K562 (cell line): ENCODE data around the gene ST3GAL3. TPM values are rescaled to one million over a fixed set of nuclear protein-coding genes. Genes with fewer than 3 reads are reported as not detected.

Source experiments
- ATAC-seq: fragments of 200-7000 bp; cut with Tn5 transposase; 3 replicates; pipeline ENCODE4 v1.9.1; 2020; ENCODE audit warnings: moderate library complexity
- BruUV-seq: library from RNA; stranded (reverse); fragments of 400-500 nt; replicated peaks from 2 replicates; lab custom pipeline; 2021; lab: Mats Ljungman, UMichigan
- CTCF ChIA-PET: fragments of 300-600 bp; formaldehyde crosslinking; extraction: SDS; loops from one replicate; lab custom pipeline; 2021; ENCODE audit warnings: low intra/inter-chr PET ratio; lab: Yijun Ruan, JAX
- POLR2A ChIA-PET: fragments of 300-600, 350-650 bp; sonication (Branson Sonifier 250); formaldehyde crosslinking; extraction: SDS; loops from one replicate; lab custom pipeline; 2021; ENCODE audit warnings: antibody characterized with exemption, inconsistent platforms; lab: Yijun Ruan, JAX
- DNase-seq, 4 experiments: peaks; one replicate each; pipeline versions ENCODE4 v3.0.0 to v3.0.0-alpha.2; 2011 to 2018; ENCODE audit warnings: low spot score in 3 of 4, mixed read lengths in 3 of 4; ENCODE audit errors: extremely low read depth in 1 of 4
- FAIRE-seq: peaks from 2 replicates; lab custom pipeline; 2011; peaks lifted over from hg19 to GRCh38; lab: Jason Lieb, UNC
- H2AFZ ChIP-seq: 2 replicates; pipeline ENCODE4 v1.6.0; 2011; ENCODE audit warnings: low read depth, low read length, control low read depth, inconsistent platforms
- H3K27ac ChIP-seq: fragments of 200-600 bp; 3 replicates; pipeline ENCODE4 v1.8.0; 2011; ENCODE audit warnings: low read depth, mild to moderate bottlenecking, control low read depth, inconsistent platforms, low read length, moderate library complexity, mixed read lengths; ENCODE audit errors: extremely low read depth
- H3K27me3 ChIP-seq, 2 experiments: fragments of 300-600 bp in 1 of 2; 2 replicates in 1 of 2; 3 replicates in 1 of 2; pipeline versions ENCODE4 v1.6.0 to v1.8.0; 2011; ENCODE audit warnings: inconsistent platforms in 2 of 2, low read length in 2 of 2, mild to moderate bottlenecking in 1 of 2, mixed read lengths in 1 of 2, moderate library complexity in 1 of 2; ENCODE audit not compliant: control insufficient read depth in 2 of 2, insufficient read depth in 2 of 2
- H3K36me3 ChIP-seq: fragments of 300-600 bp; 3 replicates; pipeline ENCODE4 v1.8.0; 2011; ENCODE audit warnings: mild to moderate bottlenecking, low read length, inconsistent platforms; ENCODE audit not compliant: control insufficient read depth, insufficient read depth
- H3K4me1 ChIP-seq, 2 experiments: fragments of 200-600 bp in 1 of 2; replicated peaks in 1 of 2; 2 replicates in 1 of 2; 3 replicates in 1 of 2; pipeline versions ENCODE4 v1.5.1 to v1.8.0; 2011; ENCODE audit warnings: inconsistent platforms in 2 of 2, low read length in 2 of 2, mild to moderate bottlenecking in 1 of 2, mixed read lengths in 1 of 2, moderate library complexity in 1 of 2; ENCODE audit not compliant: control insufficient read depth in 2 of 2, insufficient read depth in 2 of 2
- H3K4me2 ChIP-seq: 2 replicates; pipeline ENCODE4 v1.6.1; 2011; ENCODE audit warnings: low read length, control low read depth, inconsistent platforms, mixed read lengths; ENCODE audit not compliant: insufficient read depth
- H3K4me3 ChIP-seq: fragments of 200-600 bp; sonication (generic), shearing (Covaris generic); 2 replicates; pipeline ENCODE4 v1.5.1; 2016; ENCODE audit warnings: control low read depth, inconsistent platforms
- H3K79me2 ChIP-seq: fragments of 200-600 bp; 3 replicates; pipeline ENCODE4 v1.8.0; 2011; ENCODE audit warnings: low read length, inconsistent platforms; ENCODE audit not compliant: control insufficient read depth, insufficient read depth
- H3K9ac ChIP-seq, 2 experiments: 2 replicates each; pipeline versions ENCODE4 v1.6.0 to v1.6.1; 2011; ENCODE audit warnings: low read depth in 2 of 2, low read length in 2 of 2, control low read depth in 1 of 2, inconsistent platforms in 1 of 2, mild to moderate bottlenecking in 1 of 2, mixed read lengths in 1 of 2; ENCODE audit not compliant: insufficient read depth in 1 of 2
- H3K9me1 ChIP-seq: one replicate; pipeline ENCODE4 v1.6.0; 2011; ENCODE audit warnings: inconsistent platforms, mild to moderate bottlenecking, low read length, moderate library complexity; ENCODE audit not compliant: control insufficient read depth, insufficient read depth
- H3K9me3 ChIP-seq: replicated peaks from 2 replicates; pipeline ENCODE4 v1.5.1; 2011; ENCODE audit warnings: low read depth, low read length, inconsistent platforms; ENCODE audit not compliant: control insufficient read depth, insufficient read depth
- H4K20me1 ChIP-seq: replicated peaks from 2 replicates; pipeline ENCODE4 v1.6.1; 2011; ENCODE audit warnings: low read length, inconsistent platforms, mixed read lengths; ENCODE audit not compliant: control insufficient read depth, insufficient read depth
- CEBPB ChIP-seq: fragments of 450-650 bp; IDR thresholded peaks from 2 replicates; pipeline ENCODE4 v1.6.1; 2016; ENCODE audit warnings: missing genetic modification characterization, missing compliant biosample characterization
- EHMT2 ChIP-seq: fragments of 450-650 bp; IDR thresholded peaks from 2 replicates; pipeline ENCODE4 v1.6.1; 2018; ENCODE audit warnings: antibody characterized with exemption
- HIVEP1 ChIP-seq: fragments of 250-450 bp; sonication (Bioruptor Pico); IDR thresholded peaks from 2 replicates; pipeline ENCODE4 v1.4.0; 2020; ENCODE audit warnings: mild to moderate bottlenecking
- MIER1 ChIP-seq: fragments of 450-650 bp; IDR thresholded peaks from 2 replicates; pipeline ENCODE4 v1.6.1; 2016; ENCODE audit warnings: antibody characterized with exemption, mild to moderate bottlenecking, low read depth
- POLR2AphosphoS5 ChIP-seq: IDR thresholded peaks from 2 replicates; pipeline ENCODE4 v1.6.1; 2011; ENCODE audit warnings: mild to moderate bottlenecking, low read depth, low read length, moderate library complexity; ENCODE audit not compliant: control insufficient read depth, insufficient read depth
- REST ChIP-seq, 2 experiments: fragments of 450-650 bp; formaldehyde crosslinking in 1 of 2; IDR thresholded peaks; 2 replicates each; pipeline versions ENCODE4 v1.4.0 to v1.6.1; 2014 to 2020; ENCODE audit warnings: mild to moderate bottlenecking in 2 of 2, borderline replicate concordance in 1 of 2, low read depth in 1 of 2
- ZNF121 ChIP-seq: sonication (generic); formaldehyde crosslinking; conservative IDR thresholded peaks from 2 replicates; pipeline ENCODE4 v1.8.0; 2022; ENCODE audit warnings: missing genetic modification reagents
- ZNF41 ChIP-seq: fragments of 250-450 bp; sonication (Bioruptor Pico); conservative IDR thresholded peaks from 2 replicates; pipeline ENCODE4 v1.4.0; 2020; ENCODE audit warnings: mild to moderate bottlenecking
- WGBS: fragments of 100-300 bp; shearing (Covaris generic); methylation state at CpG from one replicate; pipeline ENCODE4 v1.1.6; 2016; ENCODE audit warnings: low coverage, mixed read lengths; ENCODE audit not compliant: insufficient coverage; ENCODE audit errors: missing lambda C conversion rate; 5-methylcytosine and 5-hydroxymethylcytosine counted together
- in situ Hi-C: fragments of 300-500 bp; cut with MboI; formaldehyde crosslinking; loops from 4 replicates; pipeline ENCODE4 v1.15.0; 2018; ENCODE audit warnings: inconsistent platforms, mixed read lengths
- intact Hi-C: fragments of 100-400 bp; cut with micrococcal nuclease; formaldehyde crosslinking; loops from 2 replicates; pipeline ENCODE4 v1.14.2; 2022
- polyA plus RNA-seq, 8 experiments: library from polyadenylated mRNA; depleted of rRNA in 4 of 8; stranded (reverse) in 5 of 8; unstranded in 3 of 8; fragments of >200 nt; fragmentation: Nextera tagmentation in 2 of 8; fragmentation: Illumina TruSeq in 1 of 8; extraction: Ambion mirVana in 2 of 8; extraction: Trizol in 1 of 8; gene quantifications; 2 replicates each; pipeline versions ENCODE4 v1.2.1 to v1.2.3, GENCODE V29; 2011 to 2014; ENCODE audit warnings: inconsistent platforms in 1 of 8, missing spikeins in 1 of 8
- total RNA-seq, 7 experiments: library from RNA; depleted of rRNA in 6 of 7; stranded (reverse); fragments of >200 nt in 6 of 7; fragmentation: Illumina TruSeq in 2 of 7; extraction: Trizol in 2 of 7; gene quantifications; 2 replicates each; pipeline versions ENCODE4 v1.2.1 to v1.2.3, GENCODE V29; 2011 to 2021; ENCODE audit warnings: low replicate concordance in 1 of 7

Gene ST3GAL3
- total and polyA plus RNA-seq, 9 of the 15 experiments (the other 6 are each of a cell fraction or from before 2014, with no cell fraction given) = 1.2 to 18.9 (median 11.0) TPM

- no peak for FAIRE-seq
- 48% methylated on average over 4 of the region's 4 CpGs for WGBS
- H2AFZ ChIP-seq = no peak overlapping the region
- H3K27me3 ChIP-seq = no peaks in the 10 kb centered on the region
- H3K27ac ChIP-seq = no peak overlapping the region
- no peak overlapping the region for H3K4me3 ChIP-seq
- no peaks in the 10 kb centered on the region; the same call in 1 of the 2 replicates for H4K20me1 ChIP-seq
- no peak for DNase-seq
- TF ChIP-seq EHMT2 (peak; percentile 93), POLR2AphosphoS5 (no peak), REST (IDR thresholded peaks at IDR 0.05; ENCODE audit: borderline replicate concordance) (peak; percentile 80), REST (CRISPR knock-in tag; IDR thresholded peaks at IDR 0.05; ENCODE audit: low read depth) (0 out of 2 replicates have a peak, but pooled peaks have one; percentile 21), ZNF41 (CRISPR knock-in tag) (no peak), CEBPB (tag) (no peak), HIVEP1 (CRISPR knock-in tag) (no peak), MIER1 (peak; percentile 78), ZNF121 (CRISPR knock-in tag) (no peak)
- intact Hi-C loops (no loop called here), in situ Hi-C loops (no loop called here)
- no peak overlapping the region for H3K9ac ChIP-seq
- H3K79me2 ChIP-seq = no peaks in the 10 kb centered on the region
- BruUV-seq = no TSS peak
- no peaks in the 10 kb centered on the region for H3K9me1 ChIP-seq
- ATAC-seq = no peak
- no peak overlapping the region for H3K4me2 ChIP-seq
- CTCF ChIA-PET = no interaction called here
- H3K9me3 ChIP-seq = no peaks in the 10 kb centered on the region
- peaks cover 11% of the 10 kb centered on the region; the same call in 1 of the 3 replicates for H3K36me3 ChIP-seq
- POLR2A ChIA-PET = interaction anchor here (1.9 kb wide), 1 partner anchor 13 kb away, joined by 5 read pairs; no protein-coding TSS in a partner anchor
- peaks cover 0 to 2% of the 10 kb centered on the region in 2 experiments; a peak in 3 of 5 replicates for H3K4me1 ChIP-seq
These were observed 147.1 kb downstream of the ST3GAL3 start for GRCh38 chr1:43854473-43854872.
